Measurements from ENCODE around the gene ERVMER34-1.

ERVMER34-1 gene

DNA sequence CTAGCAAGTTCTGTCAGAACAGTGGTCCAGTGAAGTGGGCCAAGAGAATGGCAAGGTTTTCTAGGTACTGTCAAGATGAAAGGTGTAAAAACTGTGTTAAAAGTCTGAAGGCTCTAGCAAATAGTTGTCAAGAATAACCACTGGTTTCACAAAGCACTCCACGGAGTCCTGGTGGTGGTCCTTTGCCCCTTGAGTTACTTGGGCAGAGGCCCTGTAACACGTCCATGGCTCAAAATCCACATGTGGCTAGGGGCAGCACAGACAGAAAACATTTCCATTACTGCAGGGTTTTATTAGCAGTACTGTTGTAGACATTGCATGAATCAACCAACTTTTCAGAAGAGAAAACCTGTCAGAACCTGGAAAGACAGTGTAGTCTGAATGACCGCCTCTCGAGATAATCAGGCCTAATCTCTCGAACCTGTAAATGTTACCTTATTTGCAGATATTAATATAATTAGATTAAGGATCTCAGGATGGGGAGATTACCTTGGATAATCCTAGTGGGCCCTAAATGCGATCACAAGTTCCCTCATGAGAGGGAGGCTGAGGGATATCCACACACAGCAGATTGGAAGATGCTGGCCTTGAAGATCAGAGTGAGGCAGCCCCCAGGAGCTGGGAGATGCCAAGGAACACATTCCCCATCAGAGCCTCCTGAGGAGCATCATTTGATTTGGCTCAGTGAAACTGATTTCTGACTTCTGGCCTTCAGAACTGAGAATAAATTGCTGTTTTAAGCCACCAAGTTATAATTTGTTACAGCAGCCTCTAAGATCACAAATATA is 34.7 kb downstream of the ERVMER34-1 start:
- no peak for DNase-seq

DNA sequence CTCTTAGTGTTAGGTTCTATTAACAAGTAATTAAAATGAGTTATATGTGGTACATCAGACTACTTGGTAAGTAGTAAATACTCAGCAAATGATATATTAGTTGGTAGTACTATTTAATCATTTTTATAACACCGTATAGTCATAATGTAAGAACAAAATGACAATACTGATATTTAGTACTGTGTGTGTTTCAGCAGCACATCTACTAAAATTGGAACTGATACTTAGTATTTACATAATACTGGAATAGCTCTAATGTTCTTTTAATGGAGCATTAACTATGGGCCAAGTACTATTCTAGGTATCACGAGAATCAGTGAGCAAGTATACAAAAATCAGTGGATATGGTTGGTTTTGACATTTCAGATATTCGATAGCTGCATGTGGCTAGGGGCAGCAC is 35.3 kb downstream of the ERVMER34-1 start:
- no peak for DNase-seq

DNA sequence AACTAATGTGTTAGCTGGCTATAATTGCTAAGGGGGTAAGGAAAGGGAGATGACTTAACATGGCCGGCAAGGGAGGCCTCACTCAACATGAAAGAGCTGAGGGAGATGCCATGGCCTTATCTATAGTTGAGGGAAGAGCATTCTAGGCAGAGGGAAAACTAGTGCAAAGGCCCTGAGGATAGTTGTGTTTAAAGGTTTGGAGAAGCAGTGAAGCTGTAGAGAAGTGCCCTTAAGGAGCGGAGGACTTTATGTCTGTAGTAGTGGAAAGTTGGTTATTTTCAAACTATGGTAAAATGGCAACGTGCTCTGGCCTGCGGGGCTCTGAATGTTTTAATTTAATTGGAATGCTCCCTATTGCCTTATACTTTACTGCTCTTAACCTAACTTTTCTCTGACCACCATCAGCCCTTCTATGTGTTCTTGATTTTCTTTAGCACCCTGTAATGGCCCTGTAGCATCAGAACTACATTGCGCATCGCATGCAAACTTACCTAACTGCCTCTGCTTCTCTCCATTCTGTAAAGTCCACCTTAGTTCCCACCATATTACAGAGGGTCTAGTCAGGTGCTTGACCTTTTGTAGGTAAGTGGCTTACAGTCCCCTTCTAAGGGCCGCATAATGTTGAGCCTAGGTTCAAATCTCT is 35.8 kb downstream of the ERVMER34-1 start:
- DNase-seq = no peak

DNA sequence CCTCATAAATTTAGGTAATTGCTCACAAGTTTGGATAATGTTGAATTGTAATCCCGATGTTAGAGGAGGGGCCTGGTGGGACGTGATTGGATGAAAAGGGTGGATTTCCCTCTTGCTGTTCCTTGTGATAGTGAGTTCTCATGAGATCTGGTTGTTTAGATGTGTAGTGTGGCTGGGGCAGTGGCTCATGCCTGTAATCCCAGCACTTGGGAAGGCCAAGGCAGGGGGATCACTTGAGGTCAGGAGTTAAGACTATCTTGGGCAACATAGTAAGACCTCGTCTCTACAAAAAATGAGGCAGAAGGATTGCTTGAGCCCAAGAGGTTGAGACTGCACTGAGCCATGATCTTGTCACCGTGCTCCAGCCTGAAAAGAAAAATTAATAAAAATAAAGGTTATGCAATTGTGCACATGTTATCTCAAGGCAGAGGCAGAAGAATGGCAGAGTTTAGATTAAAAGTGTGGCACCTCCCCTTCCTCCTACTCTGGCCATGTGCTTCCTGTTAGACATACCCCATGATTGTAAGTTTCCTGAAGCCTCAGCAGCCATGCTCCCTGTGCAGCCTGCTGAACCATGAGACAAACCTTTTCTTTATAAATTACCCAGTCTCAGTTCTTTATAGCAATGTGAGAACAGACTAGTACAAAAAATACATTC is 36.5 kb downstream of the ERVMER34-1 start:
- no peak for DNase-seq

DNA sequence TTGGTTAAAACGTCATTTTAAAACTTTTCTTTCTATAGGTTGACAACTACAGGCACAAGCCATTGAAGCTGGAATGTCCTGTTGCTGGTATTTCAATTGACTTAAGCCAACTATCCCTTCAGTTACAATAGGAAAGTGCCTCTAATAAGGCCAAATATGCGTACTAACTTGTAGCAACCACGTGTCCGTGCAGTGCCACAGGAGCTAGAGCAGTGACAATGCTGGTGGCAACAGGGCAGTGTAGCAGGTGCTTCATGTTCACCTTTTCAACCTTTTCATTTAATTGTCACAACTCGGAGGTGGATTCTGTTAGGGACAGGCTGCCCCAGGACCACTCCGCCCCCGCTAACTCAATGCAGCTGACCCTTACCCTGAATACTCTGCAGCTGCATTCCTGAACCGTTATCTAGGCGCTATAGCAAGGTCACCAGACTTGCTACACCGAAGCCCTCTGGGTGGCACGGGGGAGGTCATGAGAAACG is 37.7 kb downstream of the ERVMER34-1 start:
- DNase-seq = no peak

DNA sequence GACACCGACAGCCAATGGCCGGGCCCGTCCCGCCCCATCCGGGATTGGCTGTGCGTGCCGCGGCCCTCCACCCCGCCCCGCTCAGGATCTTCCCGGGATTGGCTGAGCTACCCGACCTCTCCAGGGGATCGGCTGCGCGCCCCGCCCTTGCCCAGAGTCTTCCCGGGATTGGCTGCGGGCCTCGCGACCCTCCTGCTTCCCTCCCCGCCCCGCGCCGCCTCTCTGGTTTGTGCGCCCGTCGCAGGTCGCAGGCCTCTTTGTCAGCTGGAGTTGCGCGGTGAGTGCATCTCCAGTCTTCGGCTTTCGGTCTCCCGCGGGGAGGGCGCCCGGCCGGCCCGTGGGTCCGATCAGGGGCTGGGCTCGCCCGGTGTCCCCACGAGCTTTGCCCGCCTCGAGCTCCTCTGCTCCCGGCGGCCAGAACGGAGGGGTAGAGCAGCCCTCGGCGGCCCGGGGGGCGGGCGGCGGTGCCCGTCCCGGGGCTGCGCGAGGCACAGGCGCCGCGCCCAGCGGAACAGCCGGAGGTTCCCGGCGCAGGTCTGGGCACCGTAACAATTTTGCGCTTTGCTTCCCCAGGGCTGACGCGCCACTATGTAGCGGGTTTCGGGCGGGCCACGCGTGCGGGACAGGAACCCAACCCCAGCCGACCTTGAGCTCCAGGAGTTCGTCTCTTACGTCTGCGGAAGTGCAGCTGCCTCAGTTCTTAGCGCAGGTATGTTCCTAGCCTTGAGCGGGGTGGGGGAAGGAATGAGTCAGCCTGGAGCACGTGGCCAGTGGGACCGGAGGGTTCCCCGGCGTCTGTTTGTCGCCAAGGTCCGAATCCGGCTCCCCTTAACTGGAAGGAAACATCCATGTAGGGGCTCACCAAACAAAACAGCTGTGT is 38.7 kb downstream of the ERVMER34-1 start:
- peak; percentile 87 for DNase-seq

DNA sequence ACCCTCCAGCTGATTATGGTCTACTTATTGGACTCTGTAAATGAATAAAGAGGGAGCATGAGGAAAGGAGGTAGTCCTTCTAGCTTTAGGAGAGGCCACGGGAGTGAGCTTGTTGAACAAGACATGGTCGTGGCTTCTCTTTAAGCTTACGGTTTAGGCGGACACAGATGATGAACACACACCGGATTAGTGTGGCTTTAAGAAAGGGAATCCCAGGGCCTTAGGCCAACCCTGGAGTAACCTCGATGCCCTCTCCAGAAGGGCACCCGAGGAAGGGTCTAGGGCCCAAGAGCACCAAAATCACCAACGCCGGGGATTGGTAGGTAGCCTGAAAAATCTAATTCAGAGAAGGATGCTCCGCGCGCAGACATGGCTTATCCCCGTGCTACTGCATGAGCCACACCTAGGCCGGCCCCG is 39.4 kb downstream of the ERVMER34-1 start:
- no peak for DNase-seq

DNA sequence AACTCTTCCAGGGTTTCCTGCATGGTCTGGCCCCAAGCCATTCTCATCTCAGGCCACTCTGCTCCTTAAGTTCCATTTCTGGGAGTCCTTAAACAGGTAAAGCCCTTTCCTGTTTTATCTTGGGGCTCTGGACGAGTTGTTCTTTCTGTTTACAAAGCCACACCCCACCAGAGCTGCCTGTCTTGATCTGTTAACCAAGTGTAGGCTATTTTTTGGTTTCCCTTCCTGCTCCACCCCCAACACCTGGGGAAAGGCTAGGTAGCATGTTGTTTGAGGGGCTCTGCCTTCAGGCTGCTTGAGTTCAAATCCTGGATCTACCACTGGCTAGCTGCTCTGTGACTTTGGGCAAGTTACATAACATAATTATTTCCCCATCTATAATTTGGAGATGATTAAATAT is 40.0 kb downstream of the ERVMER34-1 start:
- no peak for DNase-seq

DNA sequence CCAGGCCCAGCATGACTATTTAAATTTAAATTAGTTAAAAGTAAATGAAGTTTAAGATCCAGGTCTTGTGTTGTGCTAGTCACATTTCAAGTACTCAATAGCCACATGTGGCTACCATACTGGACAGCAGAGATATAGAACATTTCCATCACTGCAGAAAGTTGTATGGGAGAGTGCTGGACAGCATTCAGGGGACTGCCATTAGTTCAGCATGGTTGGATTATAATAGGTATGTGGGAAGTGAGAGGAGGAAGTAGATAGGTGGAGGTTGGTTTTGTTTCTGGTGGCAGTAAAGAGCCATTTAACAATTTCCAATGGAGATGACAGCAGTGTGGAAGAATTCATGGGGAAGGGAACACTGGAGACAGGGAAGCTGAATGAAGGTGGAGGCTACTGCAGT is 42.1 kb downstream of the ERVMER34-1 start:
- no peak for DNase-seq

DNA sequence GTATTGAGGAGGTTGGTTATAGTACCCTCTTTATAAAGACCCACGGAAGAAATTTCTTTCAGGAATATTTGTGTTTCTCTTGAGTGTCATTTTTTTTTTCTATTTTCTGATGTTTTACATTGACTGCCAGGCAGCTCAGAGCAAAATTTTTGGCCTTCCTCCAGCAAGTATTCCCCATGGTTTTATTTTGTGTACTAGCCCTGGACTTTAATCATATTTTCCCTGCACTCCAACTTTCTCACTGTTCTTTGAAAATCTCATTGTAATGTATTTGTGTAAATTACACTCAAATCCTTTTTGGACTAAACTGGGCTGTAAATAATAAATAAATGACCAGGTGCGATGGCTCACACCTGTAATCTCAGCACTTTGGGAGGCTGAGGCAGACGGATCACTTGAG is 46.6 kb downstream of the ERVMER34-1 start:
- peak; percentile 24 for DNase-seq

DNA sequence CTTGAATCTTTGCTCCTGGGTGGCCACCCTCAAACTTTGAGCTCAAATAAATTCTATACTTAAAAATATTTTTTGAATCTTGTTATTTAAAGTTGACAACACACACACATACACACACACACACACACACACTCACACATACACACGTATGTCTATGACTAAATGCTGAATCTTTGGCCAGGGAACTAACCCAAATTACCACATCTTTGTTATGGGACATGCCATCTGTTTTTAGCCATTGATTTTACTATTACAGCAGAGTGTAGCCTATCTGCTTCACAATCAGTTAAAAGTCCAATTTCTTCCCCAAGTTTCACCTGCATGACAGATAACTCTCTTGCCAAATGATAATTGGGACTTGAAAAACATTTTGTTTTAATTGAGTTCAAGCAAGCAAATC is 47.1 kb downstream of the ERVMER34-1 start:
- peak; percentile 4 for DNase-seq

DNA sequence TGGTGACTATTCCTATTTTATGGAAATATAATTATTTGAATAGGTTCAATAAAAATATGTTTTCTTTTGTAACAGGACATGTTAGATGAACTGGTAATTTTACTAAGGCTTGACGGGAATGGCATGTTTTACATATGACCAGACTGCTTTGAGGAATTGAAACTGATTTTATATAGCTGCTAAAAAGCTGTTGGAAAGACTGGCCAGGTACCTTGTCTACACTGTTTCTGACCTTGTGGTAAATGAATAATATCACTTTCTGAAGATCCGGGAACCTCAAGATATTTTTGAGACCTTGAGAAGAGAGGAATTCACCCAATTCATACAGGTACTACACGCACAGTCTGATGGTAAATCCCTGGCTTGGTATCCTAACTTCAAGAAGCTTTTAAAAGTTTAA is 50.0 kb downstream of the ERVMER34-1 start:
- DNase-seq = no peak

DNA sequence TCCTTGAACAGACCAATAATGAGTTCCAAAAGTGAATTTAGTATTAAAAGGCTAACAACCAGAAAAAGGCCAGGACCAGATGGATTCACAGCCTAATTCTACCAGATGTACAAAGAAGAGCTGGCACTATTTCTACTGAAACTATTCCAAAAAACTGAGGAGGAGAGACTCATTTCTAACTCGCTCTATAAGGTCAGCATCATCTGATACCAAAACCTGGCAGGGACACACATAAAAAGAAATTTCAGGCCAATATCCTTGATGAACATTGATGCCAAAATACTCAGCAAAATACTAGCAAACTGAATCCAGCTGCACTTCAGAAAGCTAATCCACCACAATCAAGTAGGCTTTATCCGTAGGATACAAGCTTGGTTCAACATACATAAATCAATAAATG is 56.3 kb downstream of the ERVMER34-1 start:
- no peak for DNase-seq

DNA sequence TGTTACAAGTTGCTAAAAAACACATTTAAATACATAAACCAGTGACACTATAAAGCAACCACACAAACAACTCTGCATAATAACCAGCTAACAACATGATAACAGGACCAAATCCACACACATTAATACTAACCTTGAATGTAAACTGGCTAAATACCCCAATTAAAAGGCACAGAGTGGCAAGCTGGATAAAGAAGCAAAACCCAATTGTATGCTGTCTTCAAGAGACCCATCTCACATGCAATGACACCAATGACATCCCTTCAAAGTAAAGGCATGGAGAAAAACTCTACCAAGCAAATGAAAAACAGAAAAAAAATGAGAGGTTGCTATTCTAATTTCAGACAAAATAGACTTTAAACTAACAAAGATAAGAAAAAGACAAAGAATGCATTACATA is 57.7 kb downstream of the ERVMER34-1 start:
- DNase-seq = no peak

Data from NCI-H1105 (cell line).